Activated gamma-delta T cell (primary cell): ENCODE data around the gene C19orf73.

ENCODE experiments used
- DNase-seq: peaks from one replicate; lab custom pipeline; 2025; lab: John Stamatoyannopoulos, UW
- total RNA-seq, 2 donors: gene quantifications; one replicate each; lab custom pipeline; 2026; lab: John Stamatoyannopoulos, UW

Gene C19orf73
- 1.1 to 1.4 reads per million in 2 donors for total RNA-seq

GRCh38 chr19:49118565-49119410 lies at the start of gene C19orf73:
TSS of gene C19orf73 (minus strand) at chr19:49119143. CDS start at chr19:49119022, 121 bp downstream.
- peak; percentile 95 for DNase-seq

DNA sequence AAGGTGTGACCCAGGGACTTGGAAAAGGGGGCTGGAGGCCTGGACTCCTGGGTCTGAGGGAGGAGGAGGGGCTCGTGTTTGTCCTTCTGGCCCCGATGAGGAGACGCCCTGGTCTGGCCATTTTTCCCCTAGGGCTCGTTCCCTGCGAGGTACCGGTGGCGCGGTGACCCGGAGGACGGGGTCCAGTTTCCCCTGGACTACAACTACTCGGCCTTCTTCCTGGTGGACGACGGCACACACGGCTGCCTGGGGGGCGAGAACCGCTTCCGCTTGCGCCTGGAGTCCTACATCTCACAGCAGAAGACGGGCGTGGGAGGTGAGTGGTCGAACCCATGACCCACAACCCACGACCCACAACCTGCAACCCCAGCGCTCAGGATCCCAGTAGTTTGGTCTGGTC lies 49.5 kb upstream of the C19orf73 start:
- no peak for DNase-seq

- no peak for DNase-seq
Measured at GRCh38 chr19:49167857-49168409, 49.0 kb upstream of the C19orf73 start.

- no peak for DNase-seq
Measured at GRCh38 chr19:49165865-49166301, 46.9 kb upstream of the C19orf73 start.

DNA sequence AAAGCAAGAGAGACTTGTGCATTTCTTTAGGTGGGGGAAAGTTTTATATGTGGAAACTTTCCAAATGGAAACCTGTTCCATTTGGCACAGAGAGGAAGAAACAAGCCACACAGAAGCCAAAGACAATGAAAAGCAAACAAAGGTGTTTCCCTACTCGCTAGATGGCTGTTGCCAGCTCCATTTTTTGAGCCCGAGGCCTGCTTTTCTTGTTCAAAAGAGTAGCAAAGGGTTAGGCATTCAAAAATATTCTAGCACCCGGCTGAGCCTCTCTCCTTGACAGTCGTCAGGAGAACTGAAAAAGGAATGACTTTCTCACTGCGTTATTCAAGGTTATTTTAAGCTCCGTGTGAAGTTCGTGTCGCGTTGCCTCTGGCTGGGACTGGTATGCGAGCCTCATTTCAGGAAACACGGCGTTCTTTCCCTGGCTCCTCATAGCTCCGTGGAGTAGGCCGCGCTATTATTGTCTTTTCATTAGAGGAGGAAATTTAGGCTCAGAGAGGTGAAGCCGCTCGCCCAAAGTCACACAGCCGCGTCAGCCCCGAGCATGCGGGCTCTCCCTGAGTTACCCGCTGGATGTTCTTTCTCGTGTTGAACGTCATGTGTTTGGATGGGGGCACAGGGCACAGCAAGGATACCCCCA lies 46.3 kb upstream of the C19orf73 start:
- no peak for DNase-seq

- DNase-seq: no peak
Measured at GRCh38 chr19:49161987-49162386, 43.0 kb upstream of the C19orf73 start.

- no peak for DNase-seq
Measured at GRCh38 chr19:49160450-49161189, 41.7 kb upstream of the C19orf73 start.

GRCh38 chr19:49157445-49158224 lies 38.7 kb upstream of the C19orf73 start, which contains the start of gene TRPM4:
TSS of gene TRPM4 (plus strand) at chr19:49157792. CDS start at chr19:49157867, 75 bp downstream.
- no peak for DNase-seq

DNA sequence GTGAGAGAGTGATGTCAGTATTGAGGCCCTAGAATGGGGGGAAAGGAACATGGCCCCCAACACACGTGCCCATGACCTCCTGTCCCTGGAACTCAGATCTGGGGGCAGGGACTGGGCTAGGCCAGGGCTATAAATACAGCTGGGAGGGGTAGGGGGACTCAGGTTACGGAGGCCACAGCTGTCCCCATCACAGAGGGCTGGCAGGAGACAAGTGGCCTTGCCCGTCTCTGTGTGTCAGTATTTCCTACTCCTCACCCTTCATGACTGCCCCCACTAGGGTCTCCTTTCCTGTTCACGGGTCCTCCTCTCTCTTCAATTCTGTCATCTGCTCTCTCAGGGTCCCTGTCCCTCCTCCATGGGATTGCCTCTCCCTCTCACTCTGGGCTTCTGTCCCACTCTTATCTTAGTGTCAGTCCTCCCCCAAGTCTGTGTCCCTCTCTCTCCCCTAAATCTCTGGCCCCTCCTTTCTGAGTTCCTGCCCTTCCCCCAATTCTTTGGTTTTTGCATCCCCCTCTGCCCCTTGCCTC lies 36.9 kb upstream of the C19orf73 start:
- no peak for DNase-seq

DNA sequence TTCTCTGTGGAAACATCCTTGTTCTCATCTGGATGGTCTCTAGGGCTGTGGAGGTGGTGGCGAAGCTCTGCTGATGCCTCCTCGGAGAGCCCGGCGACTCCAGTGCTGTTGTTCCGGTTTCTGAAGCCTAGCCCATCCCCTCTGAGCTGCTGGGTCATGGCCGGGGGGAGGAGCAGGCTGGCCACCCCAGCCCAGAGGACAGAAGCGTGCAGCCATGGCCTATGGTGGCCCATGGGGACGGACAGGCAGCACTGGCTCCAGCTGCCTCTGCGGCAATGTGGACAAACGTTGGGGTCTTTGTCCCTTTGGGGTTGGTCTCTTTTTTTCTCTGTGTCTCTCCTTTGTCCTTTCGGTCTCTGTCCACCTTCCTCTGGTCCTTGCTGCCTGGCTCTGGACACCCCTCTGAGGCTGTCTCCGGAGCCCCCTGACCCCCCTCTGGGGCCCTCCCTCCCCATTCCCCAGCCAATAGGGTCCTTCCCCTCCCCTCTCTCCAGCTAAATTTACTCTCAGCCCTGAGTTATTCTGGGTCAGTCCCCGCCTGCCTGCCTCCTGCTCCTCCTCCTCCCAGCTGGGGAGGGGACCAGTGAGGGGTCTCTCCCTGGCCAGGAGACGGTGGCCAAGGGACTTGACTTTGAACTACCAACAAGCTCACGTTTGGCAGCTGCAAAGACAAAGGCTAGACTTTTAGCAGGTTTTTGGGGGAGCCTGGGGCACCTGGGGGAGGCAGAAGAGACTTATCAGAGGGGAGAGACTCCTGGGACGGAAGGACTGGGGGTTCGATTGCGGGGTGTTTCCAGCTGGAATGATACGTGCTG lies 36.3 kb upstream of the C19orf73 start, which contains the start of gene HRC:
Gene HRC (minus strand): TSS at position 392 of the 815 bp plus-strand sequence. CDS start 159 bp downstream, at position 233.
- DNase-seq: no peak

- no peak for DNase-seq
Measured at GRCh38 chr19:49154279-49154678, 35.3 kb upstream of the C19orf73 start.

DNA sequence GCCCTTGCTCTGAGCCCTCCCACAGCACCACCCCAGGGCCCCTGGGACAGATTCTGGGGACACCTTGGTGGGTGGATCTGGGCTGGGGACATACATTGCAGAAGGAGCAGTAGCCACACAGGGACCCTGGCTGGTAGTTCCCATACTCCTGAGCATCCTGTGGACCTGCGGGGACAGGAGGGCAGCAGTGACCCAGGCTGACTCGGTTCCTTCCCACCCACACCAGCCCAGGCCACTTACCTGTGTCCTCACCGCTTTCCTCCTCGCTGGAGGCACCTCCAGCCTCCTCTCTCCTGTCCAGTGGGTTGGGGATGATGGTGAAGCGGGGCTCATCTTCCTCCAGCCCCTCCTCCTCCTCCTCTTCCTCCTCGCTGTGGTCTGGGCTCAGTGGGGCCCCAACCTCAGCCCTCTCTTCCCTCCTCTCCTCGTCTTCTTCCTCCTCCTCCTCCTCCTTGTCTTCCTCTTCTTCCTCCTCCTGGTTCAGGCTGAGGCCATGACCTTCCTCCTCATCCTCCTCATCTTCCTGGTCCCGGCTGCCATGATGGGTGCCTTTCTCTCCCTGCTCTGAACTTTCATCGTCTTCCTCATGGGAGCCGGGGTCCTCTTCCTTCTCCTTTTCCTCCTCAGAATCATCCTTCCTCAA lies 34.3 kb upstream of the C19orf73 start:
- DNase-seq: no peak

DNA sequence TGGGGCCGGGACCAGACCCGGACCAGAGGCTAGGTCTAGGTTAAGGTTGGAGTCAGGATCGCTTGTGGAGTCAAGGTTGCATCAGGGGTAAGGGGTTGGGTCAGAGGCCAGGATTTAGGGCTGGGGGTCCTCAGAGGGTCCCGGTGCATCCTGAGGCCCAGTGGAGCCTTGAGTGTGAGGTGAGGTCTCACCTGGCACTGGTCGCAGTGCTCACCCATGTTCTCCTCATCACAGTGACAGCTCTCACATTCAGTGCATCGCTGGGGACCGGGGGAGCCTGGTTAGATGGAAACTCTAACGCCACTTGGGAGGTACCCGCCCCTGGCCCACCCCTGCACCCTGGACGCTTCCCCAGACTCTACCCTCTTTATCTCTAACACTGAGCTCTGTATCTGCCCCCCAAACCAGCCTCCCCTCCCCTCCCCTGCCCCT lies 33.2 kb upstream of the C19orf73 start:
- DNase-seq: no peak

GRCh38 chr19:49151267-49152118 lies 32.5 kb upstream of the C19orf73 start:
- no peak for DNase-seq

GRCh38 chr19:49150944-49151243 lies 32.0 kb upstream of the C19orf73 start:
- DNase-seq: no peak

DNA sequence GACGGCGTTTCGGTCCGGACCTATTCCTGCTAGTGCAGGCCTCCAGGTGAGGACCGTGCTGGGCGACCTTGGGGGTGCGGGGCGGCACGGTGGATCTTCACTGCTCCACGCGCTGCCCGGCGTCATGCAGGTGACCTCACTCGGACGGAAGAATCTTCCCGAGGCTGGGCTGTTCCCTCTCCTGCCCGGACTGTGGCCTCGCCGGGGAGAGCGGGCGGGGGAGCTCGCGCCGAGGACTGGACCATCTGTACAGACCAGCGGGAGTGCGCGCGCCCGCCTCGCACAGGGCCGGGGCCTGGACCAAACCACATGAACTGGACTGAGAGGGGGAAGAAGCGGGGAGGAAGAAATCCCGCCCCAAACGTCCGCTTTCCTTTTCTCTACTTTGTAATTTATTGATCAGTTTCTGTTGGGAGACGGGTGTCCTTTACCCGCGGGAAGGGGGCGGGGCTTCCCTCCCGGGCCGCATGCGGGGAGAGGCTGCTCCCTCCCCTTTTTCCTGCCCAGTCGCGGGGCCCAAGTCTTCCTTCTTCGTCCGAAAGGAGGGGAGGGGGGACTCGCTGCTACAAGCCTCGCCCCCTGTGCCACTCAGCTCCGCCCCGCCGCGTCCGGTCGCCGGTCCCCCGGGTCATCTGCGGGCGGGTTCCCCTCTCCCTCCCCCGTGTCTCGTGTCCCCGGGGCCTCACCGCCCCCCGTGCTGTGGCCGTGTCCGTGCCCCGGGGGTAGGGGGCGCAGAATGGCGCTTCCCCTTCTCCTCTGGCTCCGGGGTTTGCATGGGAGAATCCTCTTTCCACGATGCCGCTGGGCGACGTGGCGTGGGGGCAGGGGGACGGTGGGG lies 31.4 kb upstream of the C19orf73 start:
- no peak for DNase-seq

- DNase-seq: no peak
Measured at GRCh38 chr19:49149652-49150105, 30.7 kb upstream of the C19orf73 start.
